Coronary artery (tissue), 2 donors: ENCODE data around the gene FRAS1.

Experiments used
- DNase-seq: peaks from one replicate; pipeline ENCODE4 v3.0.0-alpha.2; 2017; ENCODE audit warnings: low spot score
- H3K27ac ChIP-seq, 2 donors: fragments of 200-600 bp; sonication (generic); one replicate each; pipeline ENCODE4 v1.5.1; 2016 to 2019
- H3K4me3 ChIP-seq: fragments of 200-600 bp; sonication (generic); 2 replicates; pipeline ENCODE4 v1.5.1; 2016; ENCODE audit warnings: mild to moderate bottlenecking, moderate library complexity
- TF ChIP-seq, protein P1 (sequence below): fragments of 200-600 bp; sonication (generic); IDR thresholded peaks from one replicate; pipeline ENCODE4 v1.5.1; 2019; ENCODE audit warnings: antibody characterized with exemption

The FRAS1 gene

DNA sequence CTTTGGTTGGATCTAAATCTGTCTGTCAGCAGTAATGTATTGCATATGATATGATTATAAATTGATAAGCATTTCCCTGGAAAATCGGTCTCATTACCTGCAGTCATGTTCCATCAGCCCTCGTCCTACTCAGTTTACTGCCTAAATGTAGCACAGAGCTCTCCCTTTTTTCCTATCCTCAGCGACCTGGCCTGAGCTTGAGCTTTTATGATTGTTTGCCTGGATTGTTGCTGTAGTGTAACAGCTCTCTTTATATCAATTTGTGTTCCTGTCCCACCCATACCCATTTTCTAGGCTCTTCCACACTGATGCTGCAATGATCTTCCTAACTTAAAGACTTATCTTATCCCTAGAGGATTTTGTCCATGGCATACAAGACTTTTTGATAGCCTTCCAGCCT is 95.7 kb downstream of the FRAS1 start:
- Histone ChIP-seq H3K4me3 (no peak overlapping the region), H3K27ac (no peak overlapping the region)
- DNase-seq: no peak
- TF ChIP-seq, protein P1, sequence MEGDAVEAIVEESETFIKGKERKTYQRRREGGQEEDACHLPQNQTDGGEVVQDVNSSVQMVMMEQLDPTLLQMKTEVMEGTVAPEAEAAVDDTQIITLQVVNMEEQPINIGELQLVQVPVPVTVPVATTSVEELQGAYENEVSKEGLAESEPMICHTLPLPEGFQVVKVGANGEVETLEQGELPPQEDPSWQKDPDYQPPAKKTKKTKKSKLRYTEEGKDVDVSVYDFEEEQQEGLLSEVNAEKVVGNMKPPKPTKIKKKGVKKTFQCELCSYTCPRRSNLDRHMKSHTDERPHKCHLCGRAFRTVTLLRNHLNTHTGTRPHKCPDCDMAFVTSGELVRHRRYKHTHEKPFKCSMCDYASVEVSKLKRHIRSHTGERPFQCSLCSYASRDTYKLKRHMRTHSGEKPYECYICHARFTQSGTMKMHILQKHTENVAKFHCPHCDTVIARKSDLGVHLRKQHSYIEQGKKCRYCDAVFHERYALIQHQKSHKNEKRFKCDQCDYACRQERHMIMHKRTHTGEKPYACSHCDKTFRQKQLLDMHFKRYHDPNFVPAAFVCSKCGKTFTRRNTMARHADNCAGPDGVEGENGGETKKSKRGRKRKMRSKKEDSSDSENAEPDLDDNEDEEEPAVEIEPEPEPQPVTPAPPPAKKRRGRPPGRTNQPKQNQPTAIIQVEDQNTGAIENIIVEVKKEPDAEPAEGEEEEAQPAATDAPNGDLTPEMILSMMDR: no peak

DNA sequence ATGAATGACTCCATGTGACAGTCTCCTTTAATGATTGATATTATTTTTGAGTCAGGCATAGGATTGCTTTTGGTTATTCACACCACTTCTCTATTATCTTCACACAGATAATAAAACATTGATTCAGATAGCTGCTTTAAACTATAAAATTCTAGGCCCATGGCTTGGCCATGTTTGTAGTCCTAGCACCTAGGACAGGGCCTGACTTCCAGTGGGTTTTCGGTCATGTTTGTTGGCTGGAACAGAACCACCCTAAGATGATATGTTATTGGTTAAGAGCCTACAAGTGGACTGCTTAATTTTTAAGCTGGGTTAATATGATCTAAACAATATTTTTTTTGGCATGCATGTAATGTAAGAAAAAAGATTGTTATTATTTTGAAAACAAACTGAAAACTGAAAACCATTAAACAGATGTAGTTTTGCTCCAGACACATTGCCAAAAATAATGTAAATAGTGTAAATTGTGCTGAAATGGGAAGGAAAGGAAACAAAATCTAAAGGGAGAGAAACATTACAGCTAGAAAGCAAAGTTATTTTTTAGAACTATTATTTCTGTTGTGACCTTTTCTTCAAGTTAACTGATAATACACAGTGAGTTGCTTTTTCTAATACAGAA is 98.0 kb downstream of the FRAS1 start:
- Histone ChIP-seq H3K27ac (no peak overlapping the region), H3K4me3 (no peak overlapping the region)
- TF ChIP-seq, protein P1: no peak
- no peak for DNase-seq

GRCh38 chr4:78155616-78156105 is 98.5 kb downstream of the FRAS1 start:
- Histone ChIP-seq H3K27ac (no peak overlapping the region), H3K4me3 (no peak overlapping the region)
- TF ChIP-seq, protein P1: no peak
- DNase-seq: no peak

- Histone ChIP-seq H3K27ac (no peak overlapping the region), H3K4me3 (no peak overlapping the region)
- TF ChIP-seq, protein P1: no peak
- no peak for DNase-seq
Observed at GRCh38 chr4:78156520-78156919, 99.4 kb downstream of the FRAS1 start.

DNA sequence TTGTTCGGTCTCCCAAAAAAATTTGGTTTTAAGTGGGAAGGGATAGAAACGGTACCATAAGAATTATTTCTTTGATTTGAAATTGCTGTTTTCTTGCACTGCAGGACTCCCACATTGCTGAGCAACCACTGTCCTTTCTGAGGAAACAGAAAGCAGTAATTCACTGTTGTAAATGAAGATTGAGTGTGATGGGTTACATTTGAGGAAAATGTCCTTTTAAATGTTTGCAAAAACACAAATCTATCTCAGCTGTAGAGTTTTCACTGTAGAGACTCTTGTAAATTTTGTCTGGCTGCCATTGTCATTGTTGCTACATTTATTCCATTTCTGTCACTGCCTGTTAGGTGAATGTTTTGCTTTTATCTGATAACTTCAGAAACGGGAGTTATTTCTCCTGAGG is 105.2 kb downstream of the FRAS1 start:
- Histone ChIP-seq H3K4me3 (no peak overlapping the region), H3K27ac (no peak overlapping the region)
- TF ChIP-seq, protein P1: no peak
- DNase-seq: no peak

- DNase-seq: no peak
- Histone ChIP-seq H3K27ac (no peak overlapping the region), H3K4me3 (no peak overlapping the region)
- TF ChIP-seq, protein P1: no peak
Observed at GRCh38 chr4:78162821-78163220, 105.7 kb downstream of the FRAS1 start.

- Histone ChIP-seq H3K4me3 (no peak overlapping the region), H3K27ac (no peak overlapping the region)
- TF ChIP-seq, protein P1: no peak
- DNase-seq: no peak
Observed at GRCh38 chr4:78165758-78166157, 108.6 kb downstream of the FRAS1 start.
